Nephron progenitor cell (in vitro differentiated cells): ENCODE results near the gene ZBTB45.

ENCODE experiments used
- DNase-seq: peaks from one replicate; pipeline ENCODE4 v3.0.0; 2021
- H3K27ac Mint-ChIP-seq: 2 replicates; pipeline ENCODE4 v1.8.0; 2021; ENCODE audit warnings: mild to moderate bottlenecking, moderate library complexity, mixed read lengths
- H3K27me3 Mint-ChIP-seq: 2 replicates; pipeline ENCODE4 v1.8.0; 2021; ENCODE audit warnings: mild to moderate bottlenecking, low read depth, mixed read lengths; ENCODE audit not compliant: poor library complexity
- H3K36me3 Mint-ChIP-seq: 2 replicates; pipeline ENCODE4 v1.8.0; 2021; ENCODE audit warnings: low read depth, mixed read lengths
- H3K4me1 Mint-ChIP-seq: 2 replicates; pipeline ENCODE4 v1.8.0; 2021; ENCODE audit warnings: mixed read lengths
- H3K4me3 Mint-ChIP-seq: 2 replicates; pipeline ENCODE4 v1.8.0; 2021; ENCODE audit warnings: mild to moderate bottlenecking, moderate library complexity, mixed read lengths
- H3K9me3 Mint-ChIP-seq: 2 replicates; pipeline ENCODE4 v1.8.0; 2021; ENCODE audit warnings: mild to moderate bottlenecking, moderate library complexity, mixed read lengths
- CTCF ChIP-seq: fragments of 200-600 bp; sonication (generic); IDR thresholded peaks from 2 replicates; pipeline ENCODE4 v1.5.0; 2021; ENCODE audit warnings: antibody characterized with exemption

The ZBTB45 gene

GRCh38 chr19:58477871-58478270 is 41.7 kb downstream of the ZBTB45 start:
- no peaks in the 10 kb centered on the region for H3K27me3 Mint-ChIP-seq
- H3K27ac Mint-ChIP-seq, result no peak overlapping the region
- TF ChIP-seq CTCF, result no peak
- no peak overlapping the region for H3K4me3 Mint-ChIP-seq
- peaks cover 28% of the 10 kb centered on the region for H3K4me1 Mint-ChIP-seq
- no peaks in the 10 kb centered on the region for H3K9me3 Mint-ChIP-seq
- H3K36me3 Mint-ChIP-seq, result peaks cover 13% of the 10 kb centered on the region
- no peak for DNase-seq

GRCh38 chr19:58477130-58477529 is 42.5 kb downstream of the ZBTB45 start:
- no peaks in the 10 kb centered on the region for H3K9me3 Mint-ChIP-seq
- no peak for DNase-seq
- TF ChIP-seq CTCF, result no peak
- H3K36me3 Mint-ChIP-seq, result peaks cover 11% of the 10 kb centered on the region
- peak overlapping the region; percentile 99 for H3K27ac Mint-ChIP-seq
- peaks cover 28% of the 10 kb centered on the region for H3K4me1 Mint-ChIP-seq
- H3K4me3 Mint-ChIP-seq, result peak overlapping the region; percentile 90
- no peaks in the 10 kb centered on the region for H3K27me3 Mint-ChIP-seq

- no peak for DNase-seq
- no peaks in the 10 kb centered on the region for H3K27me3 Mint-ChIP-seq
- H3K4me3 Mint-ChIP-seq, result peak overlapping the region; percentile 90
- no peaks in the 10 kb centered on the region for H3K9me3 Mint-ChIP-seq
- H3K36me3 Mint-ChIP-seq, result peaks cover 8% of the 10 kb centered on the region
- no peak for TF ChIP-seq CTCF
- peak overlapping the region; percentile 99 for H3K27ac Mint-ChIP-seq
- H3K4me1 Mint-ChIP-seq, result peaks cover 28% of the 10 kb centered on the region
Observed at GRCh38 chr19:58476498-58477015, 43.1 kb downstream of the ZBTB45 start.

- peak within 1 kb of the TSS; percentile 99 for H3K27ac Mint-ChIP-seq
- peak within 1 kb of the TSS; percentile 90 for H3K4me3 Mint-ChIP-seq
- TF ChIP-seq CTCF, result no peak
- peak; percentile 94 for DNase-seq
- peaks cover 28% of the 10 kb centered on the region for H3K4me1 Mint-ChIP-seq
- H3K9me3 Mint-ChIP-seq, result no peaks in the 10 kb centered on the region
- H3K27me3 Mint-ChIP-seq, result no peaks in the 10 kb centered on the region
- peaks cover 8% of the 10 kb centered on the region for H3K36me3 Mint-ChIP-seq
Observed at GRCh38 chr19:58475714-58476497, 43.7 kb downstream of the ZBTB45 start, which contains the start of gene ZNF446. Gene ZNF446 (plus strand): TSS chr19:58476352. CDS start chr19:58477219, 867 bp downstream.

- no peaks in the 10 kb centered on the region for H3K9me3 Mint-ChIP-seq
- H3K4me1 Mint-ChIP-seq, result peaks cover 28% of the 10 kb centered on the region
- no peak for TF ChIP-seq CTCF
- H3K4me3 Mint-ChIP-seq, result peak overlapping the region; percentile 90
- no peaks in the 10 kb centered on the region for H3K27me3 Mint-ChIP-seq
- peak overlapping the region; percentile 98 for H3K27ac Mint-ChIP-seq
- H3K36me3 Mint-ChIP-seq, result peaks cover 8% of the 10 kb centered on the region
- no peak for DNase-seq
Observed at GRCh38 chr19:58474997-58475713, 44.5 kb downstream of the ZBTB45 start.
